Effector memory CD8-positive, alpha-beta T cell (primary cell): ENCODE measurements around the gene TMEM53.

Experiments used
- ATAC-seq: fragments of 150-1000 bp; cut with Tn5 transposase; replicated peaks from 2 replicates; pipeline ENCODE4 v1.10.0; 2021; ENCODE audit warnings: mild to moderate bottlenecking, moderate library complexity
- DNase-seq, 3 experiments: peaks; one replicate each; pipeline ENCODE4 v3.0.0; 2021
- H3K27ac Mint-ChIP-seq, 2 donors: one replicate each; pipeline ENCODE4 v1.8.0; 2022; ENCODE audit warnings: mild to moderate bottlenecking in 2 of 2, mixed read lengths in 2 of 2, moderate library complexity in 2 of 2
- H3K27me3 Mint-ChIP-seq, 2 donors: one replicate each; pipeline ENCODE4 v1.8.0; 2022; ENCODE audit warnings: mixed read lengths in 2 of 2
- H3K36me3 Mint-ChIP-seq: one replicate; pipeline ENCODE4 v1.8.0; 2022; ENCODE audit warnings: mild to moderate bottlenecking, moderate library complexity, mixed read lengths; ENCODE audit not compliant: insufficient read depth
- H3K4me1 Mint-ChIP-seq, 2 donors: one replicate each; pipeline ENCODE4 v1.8.0; 2022; ENCODE audit warnings: low read depth in 2 of 2, mixed read lengths in 2 of 2
- H3K4me3 Mint-ChIP-seq, 2 donors: one replicate each; pipeline ENCODE4 v1.8.0; 2022; ENCODE audit warnings: mild to moderate bottlenecking in 2 of 2, mixed read lengths in 2 of 2, moderate library complexity in 2 of 2
- H3K9me3 Mint-ChIP-seq, 2 donors: one replicate each; pipeline ENCODE4 v1.8.0; 2022; ENCODE audit warnings: mixed read lengths in 2 of 2

TMEM53 gene

DNA sequence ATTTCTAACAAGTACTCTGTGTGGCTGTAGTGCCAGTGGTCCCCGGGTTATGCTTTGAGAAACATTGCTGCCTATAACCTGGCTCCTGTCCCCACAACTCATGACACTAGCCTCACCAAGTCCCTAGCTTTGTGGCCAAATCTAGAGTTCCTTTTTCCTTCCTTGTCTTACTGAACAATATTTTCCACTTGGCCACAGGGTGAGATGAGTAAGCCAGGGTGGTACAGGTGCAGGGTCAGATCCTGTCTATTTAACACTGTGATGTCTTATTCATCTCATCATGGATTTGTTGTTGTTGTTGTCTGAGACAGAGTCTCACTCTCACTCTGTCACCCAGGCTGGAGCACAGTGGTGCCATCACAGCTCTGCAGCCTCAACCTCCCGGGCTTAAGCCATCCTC lies 18.9 kb upstream of the TMEM53 start:
- Mint-ChIP-seq H3K9me3 (no peaks in the 10 kb centered on the region), H3K27ac (no peak overlapping the region), H3K4me1 (peaks cover 8 to 11% of the 10 kb centered on the region in 2 donors), H3K36me3 (no peaks in the 10 kb centered on the region), H3K27me3 (peaks cover 7 to 20% of the 10 kb centered on the region in 2 donors), H3K4me3 (no peak overlapping the region)
- DNase-seq (no peak), ATAC-seq (no peak)

DNA sequence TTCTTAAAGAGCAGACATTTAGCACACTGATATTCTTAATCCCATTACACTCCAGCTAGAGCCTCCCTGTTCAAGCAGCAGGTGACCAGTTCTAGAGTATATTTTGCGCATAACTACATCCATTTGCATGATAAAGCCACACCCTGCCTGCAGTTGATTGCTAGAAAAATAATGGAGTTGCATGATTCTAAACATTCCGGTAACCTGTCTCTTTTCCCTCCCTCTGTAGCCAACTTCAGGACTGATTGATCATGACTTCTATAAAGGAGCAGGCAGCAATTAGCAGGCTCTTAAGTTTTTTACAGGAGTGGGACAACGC lies 15.1 kb upstream of the TMEM53 start:
- no peak for ATAC-seq
- H3K9me3 Mint-ChIP-seq = no peaks in the 10 kb centered on the region
- no peak overlapping the region for H3K27ac Mint-ChIP-seq
- no peaks in the 10 kb centered on the region for H3K36me3 Mint-ChIP-seq
- DNase-seq = no peak
- H3K4me1 Mint-ChIP-seq = no peaks in the 10 kb centered on the region
- no peak overlapping the region for H3K4me3 Mint-ChIP-seq
- H3K27me3 Mint-ChIP-seq = peaks cover 7 to 20% of the 10 kb centered on the region in 2 donors

DNA sequence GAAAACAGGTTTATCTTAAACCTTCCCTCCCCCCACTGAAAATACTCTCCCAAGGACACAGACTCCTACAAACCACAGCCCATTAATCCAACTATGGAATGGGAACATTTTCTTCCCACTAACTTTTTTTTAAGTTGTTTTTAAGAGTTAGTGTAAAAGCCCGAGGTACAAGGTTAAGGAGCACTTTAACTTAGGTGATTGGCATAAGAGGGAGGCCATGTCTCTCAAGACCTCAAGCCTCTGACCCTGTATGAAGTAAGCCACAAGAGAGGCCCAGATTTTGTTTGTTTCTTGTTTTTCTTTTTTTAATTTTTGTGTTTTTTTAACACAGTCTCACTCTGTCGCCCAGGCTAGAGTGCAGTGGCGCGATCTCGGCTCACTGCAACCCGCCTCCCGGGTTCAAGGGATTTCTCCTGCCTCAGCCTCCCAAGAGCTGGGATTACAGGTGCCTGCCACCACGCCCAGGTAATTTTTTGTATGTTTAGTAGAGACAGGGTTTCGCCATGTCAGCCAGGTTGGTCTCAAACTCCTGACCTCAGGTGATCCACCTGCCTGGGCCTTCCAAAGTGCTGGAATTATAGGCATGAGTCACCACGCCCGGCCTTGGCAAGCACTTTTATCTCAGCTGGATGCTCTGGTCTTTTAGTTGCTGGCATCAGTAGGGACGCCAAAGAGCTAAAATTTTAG lies 14.6 kb upstream of the TMEM53 start:
- Mint-ChIP-seq H3K27me3 (peaks cover 7 to 20% of the 10 kb centered on the region in 2 donors), H3K4me1 (no peaks in the 10 kb centered on the region), H3K4me3 (no peak overlapping the region), H3K9me3 (no peaks in the 10 kb centered on the region), H3K27ac (no peak overlapping the region), H3K36me3 (no peaks in the 10 kb centered on the region)
- ATAC-seq (no peak), DNase-seq (no peak)

DNA sequence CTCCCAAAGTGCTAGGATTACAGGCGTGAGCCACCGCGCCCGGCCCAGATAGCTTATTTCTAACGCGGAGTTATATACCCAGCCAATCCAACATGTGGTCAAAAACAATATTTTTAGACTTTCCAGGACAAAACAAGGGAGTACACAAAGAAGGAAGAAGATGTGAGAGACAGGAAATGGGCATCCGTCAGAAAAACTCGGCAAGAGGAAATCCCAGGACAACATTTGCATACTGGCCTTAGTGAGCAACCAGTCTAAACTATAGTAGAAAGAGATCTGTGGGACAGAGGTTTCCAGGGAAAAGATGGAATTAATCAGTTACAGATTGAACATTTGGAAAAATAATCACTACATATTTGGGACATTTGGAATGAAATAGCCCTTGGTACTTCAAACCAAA lies 11.6 kb upstream of the TMEM53 start:
- ATAC-seq (no peak), DNase-seq (no peak)
- Mint-ChIP-seq H3K36me3 (no peaks in the 10 kb centered on the region), H3K4me1 (no peaks in the 10 kb centered on the region), H3K27me3 (peaks cover 0 to 2% of the 10 kb centered on the region in 2 donors), H3K27ac (no peak overlapping the region), H3K4me3 (no peak overlapping the region), H3K9me3 (no peaks in the 10 kb centered on the region)

DNA sequence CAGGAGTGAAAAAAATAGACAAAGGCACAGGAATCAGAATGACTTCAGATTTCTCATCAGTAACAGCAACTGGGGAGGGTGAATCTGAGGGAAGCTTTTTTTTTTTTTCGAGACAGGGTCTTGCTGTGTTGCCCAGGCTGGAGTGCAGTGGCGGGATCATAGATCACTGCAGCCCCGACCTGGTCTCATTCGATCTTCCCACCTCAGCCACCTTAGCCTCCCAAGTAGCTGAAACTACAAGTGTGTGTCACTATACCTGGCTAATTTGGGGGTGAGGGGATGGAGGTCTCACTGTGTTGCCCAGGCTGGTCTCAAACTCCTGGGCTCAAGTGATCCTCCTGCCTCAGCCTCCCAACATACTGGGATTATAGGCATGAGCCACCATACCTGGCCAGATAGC lies 10.9 kb upstream of the TMEM53 start:
- ATAC-seq = no peak
- no peaks in the 10 kb centered on the region for H3K27me3 Mint-ChIP-seq
- no peak overlapping the region for H3K4me3 Mint-ChIP-seq
- no peaks in the 10 kb centered on the region for H3K4me1 Mint-ChIP-seq
- no peaks in the 10 kb centered on the region for H3K36me3 Mint-ChIP-seq
- no peak for DNase-seq
- no peaks in the 10 kb centered on the region for H3K9me3 Mint-ChIP-seq
- H3K27ac Mint-ChIP-seq = no peak overlapping the region

DNA sequence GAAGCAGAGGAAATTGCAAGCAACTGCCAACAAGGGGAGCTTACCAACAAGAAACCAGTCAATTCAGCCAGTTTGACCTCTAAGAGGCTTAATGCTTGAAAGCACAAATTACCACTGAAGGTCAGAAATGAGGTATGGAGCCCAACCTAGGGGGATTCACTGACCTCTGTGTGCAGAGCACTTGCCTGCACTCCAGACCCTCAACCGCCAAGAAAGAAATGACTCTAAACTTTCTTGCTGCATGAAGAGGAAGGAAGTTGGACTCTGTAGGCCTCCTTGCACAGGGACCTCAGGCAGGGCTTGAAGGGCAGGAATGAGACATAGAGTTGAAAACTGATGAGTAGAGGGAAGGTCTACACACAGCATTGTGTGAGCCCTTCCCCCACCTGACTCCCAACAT lies 10.2 kb upstream of the TMEM53 start:
- Mint-ChIP-seq H3K4me3 (no peak overlapping the region), H3K4me1 (no peaks in the 10 kb centered on the region), H3K9me3 (no peaks in the 10 kb centered on the region), H3K36me3 (no peaks in the 10 kb centered on the region), H3K27ac (no peak overlapping the region), H3K27me3 (no peaks in the 10 kb centered on the region)
- ATAC-seq (no peak), DNase-seq (no peak)

DNA sequence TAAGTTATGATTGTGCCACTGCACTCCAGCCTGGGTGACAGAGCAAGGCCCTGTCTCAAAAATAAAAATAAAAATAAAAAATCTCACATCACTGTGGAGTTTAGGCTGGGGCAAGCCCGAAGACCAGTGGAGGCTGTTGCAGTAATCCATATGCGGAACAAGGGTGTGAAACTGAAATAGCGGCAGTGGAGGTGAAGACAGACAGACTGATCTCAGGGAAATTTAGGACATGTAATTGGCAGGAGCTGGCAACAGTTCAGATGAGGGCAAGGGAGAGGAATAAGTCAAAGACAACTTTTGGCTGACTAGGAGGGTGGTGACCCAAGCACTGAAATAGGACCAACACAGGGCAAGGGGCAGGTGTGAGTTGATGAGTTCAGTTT lies 8.6 kb upstream of the TMEM53 start:
- H3K9me3 Mint-ChIP-seq = no peaks in the 10 kb centered on the region
- no peaks in the 10 kb centered on the region for H3K4me1 Mint-ChIP-seq
- DNase-seq (no peak), ATAC-seq (no peak)
- H3K27me3 Mint-ChIP-seq = no peaks in the 10 kb centered on the region
- H3K4me3 Mint-ChIP-seq = no peak overlapping the region
- no peaks in the 10 kb centered on the region for H3K36me3 Mint-ChIP-seq
- H3K27ac Mint-ChIP-seq = no peak overlapping the region

DNA sequence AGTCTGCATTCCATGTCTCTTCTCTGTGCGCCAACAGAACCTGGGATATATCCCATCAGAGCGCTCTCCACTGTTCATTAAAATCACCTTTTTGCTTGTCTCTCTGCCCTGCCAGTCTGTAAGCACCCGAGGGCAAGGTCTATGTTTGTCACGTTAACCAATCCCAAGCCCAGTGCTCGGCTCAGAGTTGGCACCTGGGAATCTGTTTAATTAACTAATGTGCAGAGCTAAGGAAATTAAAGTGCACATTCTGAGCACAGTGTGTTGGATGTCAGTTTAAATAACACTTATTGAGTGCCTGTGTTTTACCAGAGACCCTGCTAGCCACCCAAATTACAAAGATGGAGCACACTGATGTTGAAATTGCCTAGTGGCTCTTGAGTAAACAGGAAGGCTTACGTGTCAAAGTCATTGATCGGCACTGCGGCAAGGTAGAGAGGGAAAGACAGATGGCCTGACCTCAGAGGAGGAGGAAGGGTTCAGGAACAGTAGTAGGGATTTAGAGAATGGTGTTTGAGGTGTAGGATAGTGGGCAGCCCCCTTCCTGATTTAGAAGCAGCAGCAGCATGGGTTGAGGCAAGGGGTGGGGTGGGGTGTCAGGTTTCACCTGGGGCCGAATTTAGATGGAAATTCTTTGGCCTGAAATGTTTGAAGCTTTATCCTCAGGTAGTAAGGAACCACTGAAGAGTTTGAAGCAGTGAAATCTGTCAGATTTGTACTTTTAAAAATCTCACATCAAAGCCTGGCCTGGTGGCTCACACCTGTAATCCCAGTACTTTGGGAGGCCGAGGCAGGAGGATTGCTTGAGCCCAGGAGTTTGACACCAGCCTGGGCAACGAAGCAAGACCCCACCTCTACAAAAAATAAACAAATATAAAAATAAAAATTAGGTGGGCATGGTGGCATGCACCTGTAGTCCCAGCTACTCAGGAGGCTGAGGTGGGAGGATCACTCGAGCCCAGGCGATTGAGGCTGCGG lies 7.9 kb upstream of the TMEM53 start:
- Mint-ChIP-seq H3K4me1 (no peaks in the 10 kb centered on the region), H3K36me3 (no peaks in the 10 kb centered on the region)
- ATAC-seq = no peak

DNA sequence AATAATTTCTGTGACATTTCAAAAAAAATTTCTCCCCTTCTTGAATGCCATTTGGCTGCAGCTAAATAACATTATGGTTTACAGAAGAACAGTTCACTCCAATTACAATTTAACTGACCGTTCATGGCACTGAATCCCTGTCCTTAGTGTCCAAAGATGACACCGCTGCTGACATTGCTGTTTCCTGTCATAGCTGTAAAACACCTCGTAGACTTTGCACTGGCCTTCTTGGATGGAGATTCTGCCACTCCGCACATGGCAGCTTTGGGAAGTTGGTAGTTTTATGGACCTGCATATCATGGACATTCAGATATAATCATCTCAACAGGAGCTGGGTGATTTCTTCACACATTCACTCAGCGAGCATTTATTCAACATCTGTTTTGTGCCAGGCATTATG lies 5.2 kb upstream of the TMEM53 start:
- Mint-ChIP-seq H3K36me3 (peaks cover 2% of the 10 kb centered on the region), H3K9me3 (no peaks in the 10 kb centered on the region), H3K4me3 (no peak overlapping the region), H3K27ac (no peak overlapping the region), H3K27me3 (no peaks in the 10 kb centered on the region), H3K4me1 (peaks cover 4 to 7% of the 10 kb centered on the region in 2 donors)
- DNase-seq (no peak), ATAC-seq (no peak)

More for the DNA sequence above, 7.9 kb upstream of the TMEM53 start:
- Mint-ChIP-seq H3K4me3 (no peak overlapping the region), H3K27ac (no peak overlapping the region), H3K27me3 (no peaks in the 10 kb centered on the region), H3K9me3 (no peaks in the 10 kb centered on the region)
- no peak for DNase-seq

DNA sequence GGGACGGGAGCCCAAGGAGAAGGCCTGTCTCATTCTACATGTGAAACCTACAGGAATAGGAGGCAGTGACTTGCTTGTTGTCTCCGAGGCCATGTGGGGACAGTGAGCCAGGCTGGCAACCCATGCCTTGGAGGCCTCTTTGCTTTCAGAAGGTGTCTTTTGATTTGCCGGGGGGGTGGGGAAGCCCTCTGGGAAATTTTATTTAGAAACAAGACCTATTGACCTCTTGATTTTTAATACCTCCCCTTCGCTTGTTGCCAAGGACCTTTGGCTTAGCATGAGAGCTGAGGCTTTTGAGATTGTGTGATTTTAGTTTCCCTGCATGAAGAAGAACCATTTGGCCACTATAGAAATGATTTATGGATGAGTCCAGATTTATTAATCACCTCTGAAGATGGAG lies 4.3 kb upstream of the TMEM53 start:
- no peaks in the 10 kb centered on the region for H3K27me3 Mint-ChIP-seq
- no peak for ATAC-seq
- DNase-seq = no peak
- no peaks in the 10 kb centered on the region for H3K9me3 Mint-ChIP-seq
- peaks cover 6% of the 10 kb centered on the region for H3K36me3 Mint-ChIP-seq
- H3K4me1 Mint-ChIP-seq = peaks cover 6 to 9% of the 10 kb centered on the region in 2 donors
- H3K4me3 Mint-ChIP-seq = no peak overlapping the region
- no peak overlapping the region for H3K27ac Mint-ChIP-seq

DNA sequence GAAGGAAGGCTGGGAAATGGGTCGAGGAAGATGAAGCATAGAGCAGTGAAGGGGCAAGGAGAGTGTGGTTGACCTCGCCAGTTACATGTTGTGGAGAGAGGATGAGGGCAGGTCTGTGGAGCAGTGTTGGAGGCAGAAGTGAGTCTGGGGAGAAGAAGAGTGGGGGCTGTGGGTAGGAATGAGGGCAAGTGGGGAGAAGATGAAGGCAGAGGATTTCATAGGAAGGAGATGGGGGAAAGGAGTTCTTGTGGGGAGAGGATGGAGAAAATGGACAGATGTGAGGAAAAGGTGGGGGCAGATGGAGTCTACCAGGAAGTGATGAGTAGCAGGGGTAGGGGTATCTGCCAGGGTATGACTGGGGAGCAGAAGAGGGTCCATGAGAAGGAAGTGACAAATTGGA lies 3.8 kb upstream of the TMEM53 start:
- no peak overlapping the region for H3K4me3 Mint-ChIP-seq
- H3K9me3 Mint-ChIP-seq = no peaks in the 10 kb centered on the region
- ATAC-seq (no peak), DNase-seq (no peak)
- no peaks in the 10 kb centered on the region for H3K27me3 Mint-ChIP-seq
- H3K36me3 Mint-ChIP-seq = peaks cover 6% of the 10 kb centered on the region
- H3K4me1 Mint-ChIP-seq = peaks cover 8 to 12% of the 10 kb centered on the region in 2 donors
- H3K27ac Mint-ChIP-seq = no peak overlapping the region

DNA sequence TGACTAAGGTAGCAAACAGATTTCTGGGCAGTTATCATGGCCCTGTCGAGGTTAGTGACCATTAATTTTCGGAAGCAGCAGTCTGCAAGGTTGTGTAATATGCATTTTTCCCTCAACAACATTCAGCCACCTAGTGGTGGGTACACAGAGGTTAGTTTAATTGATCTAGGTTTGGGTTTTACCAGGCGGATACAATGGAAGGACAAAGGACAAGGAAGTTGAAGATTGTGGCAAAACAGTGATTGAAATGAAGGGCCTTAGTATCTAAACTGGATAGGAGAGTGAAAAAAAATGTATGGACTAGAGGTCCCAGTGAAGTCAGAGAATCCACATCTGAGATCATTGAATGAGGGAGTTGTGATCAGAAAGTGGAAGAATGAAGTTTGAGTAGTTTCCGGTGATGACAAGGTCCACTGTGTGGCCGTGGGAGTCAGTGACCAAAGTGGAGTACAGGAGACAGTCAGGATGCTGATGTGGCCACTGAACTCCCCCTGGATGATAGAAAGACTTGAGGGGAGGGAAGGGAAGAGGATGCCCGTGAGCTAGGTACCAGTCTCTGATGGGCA lies 3.0 kb upstream of the TMEM53 start:
- H3K27me3 Mint-ChIP-seq = no peaks in the 10 kb centered on the region
- peaks cover 8 to 12% of the 10 kb centered on the region in 2 donors for H3K4me1 Mint-ChIP-seq
- H3K9me3 Mint-ChIP-seq = no peaks in the 10 kb centered on the region
- DNase-seq (no peak), ATAC-seq (no peak)
- no peak overlapping the region for H3K27ac Mint-ChIP-seq
- H3K4me3 Mint-ChIP-seq = no peak overlapping the region
- peaks cover 6% of the 10 kb centered on the region for H3K36me3 Mint-ChIP-seq

DNA sequence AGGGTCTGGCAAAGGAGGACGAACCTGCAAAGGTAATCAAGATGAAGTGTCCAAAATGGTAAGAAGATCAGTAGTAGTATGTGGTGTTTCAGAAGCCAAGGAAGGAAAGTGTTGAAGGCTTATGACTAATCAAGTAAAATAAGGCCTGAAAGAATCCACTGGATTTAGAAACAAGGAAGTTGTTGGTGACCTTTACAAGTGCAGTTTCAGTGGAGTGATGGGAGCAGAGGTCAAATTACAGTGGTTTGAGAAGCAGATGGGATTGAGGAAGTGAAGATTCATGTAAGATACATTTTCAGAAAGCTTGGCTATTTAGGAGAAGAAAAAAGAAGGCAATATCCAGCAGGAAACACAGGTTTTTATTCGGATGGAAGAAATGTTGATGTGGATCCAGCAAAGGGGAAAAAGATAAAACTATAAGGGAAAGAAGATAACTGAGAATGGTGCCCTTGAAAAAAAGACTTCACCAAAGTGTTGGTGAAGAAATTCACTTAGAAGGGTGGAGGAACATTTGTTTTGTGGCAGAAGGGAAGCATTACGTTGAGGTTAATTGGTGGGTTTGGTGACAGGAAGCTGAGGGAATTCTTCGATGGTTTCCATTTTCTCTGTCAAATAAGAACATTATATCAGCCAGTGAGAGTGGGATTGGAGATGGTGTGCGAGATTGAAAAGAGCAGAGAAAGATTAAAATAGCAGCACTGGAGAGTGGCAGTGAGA lies 2.4 kb upstream of the TMEM53 start:
- Mint-ChIP-seq H3K9me3 (no peaks in the 10 kb centered on the region), H3K36me3 (peaks cover 9% of the 10 kb centered on the region), H3K27me3 (no peaks in the 10 kb centered on the region), H3K4me1 (peaks cover 11 to 17% of the 10 kb centered on the region in 2 donors), H3K27ac (no peak overlapping the region), H3K4me3 (no peak overlapping the region)
- no peak for ATAC-seq
- DNase-seq = no peak
